T-helper 1 cell (primary cell): Measurements from ENCODE around the gene PLCG2.

Experiments
- DNase-seq, 5 donors: peaks; one replicate each; pipeline ENCODE4 v3.0.0-alpha.2; 2012 to 2020

PLCG2 gene

GRCh38 chr16:81817296-81817695, 38.2 kb downstream of the PLCG2 start:
- DNase-seq = no peak

GRCh38 chr16:81817789-81818567, 38.9 kb downstream of the PLCG2 start:
- DNase-seq = no peak

DNA sequence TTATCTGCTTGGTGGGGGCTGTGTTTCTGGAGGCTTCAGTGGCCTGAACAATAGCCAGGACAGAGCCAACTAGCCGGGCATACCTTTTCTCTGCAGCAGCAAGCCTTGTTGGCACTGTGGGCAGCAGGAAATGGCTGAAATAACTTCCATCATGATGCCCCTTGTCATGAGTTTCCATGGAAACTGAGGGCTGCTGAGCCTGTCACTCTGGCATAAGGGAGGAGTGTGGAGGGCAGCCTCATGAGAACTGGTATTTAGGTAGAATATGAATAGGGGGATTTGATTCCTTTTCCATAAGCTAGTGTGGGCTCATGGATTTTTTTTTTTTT, 39.4 kb downstream of the PLCG2 start:
- DNase-seq = no peak

- no peak for DNase-seq
These were observed 39.8 kb downstream of the PLCG2 start for GRCh38 chr16:81818905-81819304.

GRCh38 chr16:81821436-81822128, 42.5 kb downstream of the PLCG2 start:
- DNase-seq = no peak

- no peak for DNase-seq
These were observed 44.0 kb downstream of the PLCG2 start for GRCh38 chr16:81823111-81823510.

GRCh38 chr16:81823734-81824133, 44.6 kb downstream of the PLCG2 start:
- DNase-seq = no peak

DNA sequence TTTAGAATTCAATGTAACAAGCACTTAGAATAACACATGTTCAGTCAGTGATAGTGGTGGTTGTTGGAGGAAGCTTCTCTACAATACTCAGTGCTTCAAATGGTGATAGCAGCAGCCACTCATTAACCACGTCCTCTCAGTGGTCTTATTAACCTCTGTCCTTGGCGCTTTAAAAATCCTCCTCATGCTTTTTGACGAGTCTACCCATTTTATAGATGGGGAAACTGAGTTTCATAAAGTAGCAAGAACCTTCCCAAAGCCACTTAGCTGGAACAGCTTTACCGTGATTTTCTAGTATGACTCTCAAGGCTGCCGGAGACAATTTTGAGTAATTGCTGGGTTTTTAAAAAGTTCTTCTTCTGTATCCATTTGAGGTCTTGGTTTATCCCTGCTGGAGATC, 47.4 kb downstream of the PLCG2 start:
- no peak for DNase-seq

- DNase-seq = no peak
These were observed 51.9 kb downstream of the PLCG2 start for GRCh38 chr16:81830845-81831540.

GRCh38 chr16:81831722-81832126, 52.6 kb downstream of the PLCG2 start:
- DNase-seq = peak in 1 of 5 donors; percentile 67

- DNase-seq = no peak
These were observed 53.9 kb downstream of the PLCG2 start for GRCh38 chr16:81832801-81833547.

DNA sequence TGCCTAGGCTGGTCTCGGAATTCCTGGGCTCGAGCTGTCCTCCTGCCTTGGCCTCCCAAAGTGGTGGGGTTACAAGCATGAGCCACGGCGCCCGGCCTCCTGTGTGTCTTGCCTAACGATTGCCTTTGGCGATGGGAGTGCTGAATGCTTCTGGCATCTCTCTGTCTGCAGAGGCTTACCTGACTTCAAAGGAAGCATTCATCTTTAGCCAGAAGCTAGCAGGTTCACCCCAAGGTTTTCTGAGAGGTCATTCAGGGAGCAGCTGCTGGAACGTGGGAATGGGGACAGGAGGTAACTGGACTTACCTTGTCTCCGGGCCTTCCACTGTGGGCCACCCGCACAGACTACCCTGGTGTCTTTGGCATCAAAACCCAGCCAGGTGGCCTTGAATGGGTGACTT, 54.7 kb downstream of the PLCG2 start:
- DNase-seq = no peak

GRCh38 chr16:81834868-81835267, 55.8 kb downstream of the PLCG2 start:
- DNase-seq = no peak

DNA sequence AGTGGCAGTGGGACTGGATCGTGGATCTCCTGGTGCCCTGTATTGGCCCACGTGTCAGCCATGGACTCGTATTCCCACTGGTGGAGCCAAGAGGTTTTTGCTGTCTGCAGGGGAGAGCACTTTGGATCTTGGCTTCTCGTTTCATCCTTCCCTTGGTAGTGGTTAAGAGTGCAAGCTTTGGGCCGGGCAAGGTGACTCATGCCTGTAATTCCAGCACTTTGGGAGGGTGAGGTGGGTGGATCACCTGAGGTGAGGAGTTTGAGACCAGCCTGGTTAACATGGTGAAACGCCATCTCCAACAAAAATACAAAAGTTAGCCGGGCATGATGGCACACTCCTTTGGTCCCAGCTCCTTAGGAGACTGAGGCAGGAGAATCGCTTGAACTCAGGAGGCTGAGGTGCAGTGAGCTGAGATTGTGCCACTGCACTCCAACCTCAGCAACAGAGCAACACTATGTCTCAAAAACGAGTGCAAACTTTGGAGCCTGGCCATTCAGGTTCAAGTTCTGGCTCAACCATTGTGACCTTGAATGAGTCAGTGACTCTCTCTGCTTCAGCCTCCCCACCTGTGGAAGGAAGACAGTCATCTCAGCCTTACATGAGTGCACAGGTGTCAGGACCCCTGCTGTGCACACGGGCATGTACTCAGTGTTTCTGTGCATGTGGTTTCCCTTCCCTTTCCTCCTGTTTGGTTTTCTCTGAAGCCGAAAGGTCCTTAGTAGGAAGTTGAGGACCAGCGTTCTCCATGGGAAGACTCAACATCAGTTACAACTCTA, 57.4 kb downstream of the PLCG2 start:
- DNase-seq = peak in 1 of 5 donors; percentile 18

DNA sequence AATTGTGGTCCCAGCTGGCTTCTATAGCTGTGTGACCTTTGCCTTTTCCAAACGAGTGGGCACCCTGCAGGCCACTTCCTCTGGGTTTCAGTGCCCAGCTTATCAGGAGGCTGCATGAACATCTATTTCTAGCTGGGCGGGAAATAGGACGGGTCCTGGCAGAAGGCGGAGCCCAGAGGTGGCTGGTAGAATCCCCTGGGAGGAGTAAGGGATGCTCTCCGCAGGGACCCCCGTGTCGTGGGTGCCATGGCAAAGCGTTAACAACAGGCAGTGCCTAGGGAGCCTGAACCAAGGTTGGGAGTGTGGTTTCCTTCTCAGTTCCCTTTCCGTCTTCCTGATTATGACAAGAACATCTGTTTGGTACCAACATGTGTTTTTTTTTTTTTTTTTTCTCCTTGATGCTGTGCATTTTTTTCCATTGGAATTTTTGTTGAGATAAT, 58.2 kb downstream of the PLCG2 start:
- DNase-seq = no peak

- DNase-seq = no peak
These were observed 59.7 kb downstream of the PLCG2 start for GRCh38 chr16:81838794-81839193.

GRCh38 chr16:81841722-81842121, 62.6 kb downstream of the PLCG2 start:
- peak in 1 of 5 donors; percentile 34 for DNase-seq

DNA sequence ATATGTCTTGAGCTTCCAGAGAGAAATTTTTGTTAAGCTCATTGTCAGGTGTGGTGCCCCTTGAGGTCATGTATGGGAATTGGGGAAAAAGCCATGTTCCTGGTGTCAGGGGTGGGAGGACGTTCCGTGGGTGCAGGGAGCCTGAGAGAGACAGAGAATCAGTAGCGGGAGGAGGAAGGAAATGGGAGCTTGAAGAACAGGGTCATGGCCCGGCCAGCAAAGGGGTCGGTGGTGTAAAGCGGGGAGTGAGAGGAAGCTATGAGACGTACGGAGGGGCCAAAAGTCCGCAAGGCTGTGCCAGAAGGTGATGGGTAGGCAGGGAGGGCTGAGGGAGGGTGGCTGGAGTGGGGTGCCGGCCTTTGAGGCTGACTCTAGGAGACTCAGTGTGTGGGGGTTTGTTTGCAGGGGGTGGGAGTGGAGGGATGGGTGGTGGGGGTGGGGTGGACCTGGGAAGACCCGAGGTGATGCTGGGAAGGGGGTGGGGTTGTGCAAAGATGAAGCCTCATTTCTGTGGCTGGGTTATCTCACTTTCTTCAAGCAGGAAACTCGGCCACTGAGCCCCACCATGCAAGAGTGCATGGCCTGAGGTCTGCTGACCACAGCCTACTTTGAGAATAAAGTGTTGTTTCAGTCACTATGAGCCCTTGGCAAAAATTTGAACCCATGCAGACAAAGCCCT, 63.6 kb downstream of the PLCG2 start:
- no peak for DNase-seq

GRCh38 chr16:81843243-81843582, 64.1 kb downstream of the PLCG2 start:
- DNase-seq = no peak

GRCh38 chr16:81843683-81844082, 64.6 kb downstream of the PLCG2 start:
- DNase-seq = peak in 1 of 5 donors; percentile 17

DNA sequence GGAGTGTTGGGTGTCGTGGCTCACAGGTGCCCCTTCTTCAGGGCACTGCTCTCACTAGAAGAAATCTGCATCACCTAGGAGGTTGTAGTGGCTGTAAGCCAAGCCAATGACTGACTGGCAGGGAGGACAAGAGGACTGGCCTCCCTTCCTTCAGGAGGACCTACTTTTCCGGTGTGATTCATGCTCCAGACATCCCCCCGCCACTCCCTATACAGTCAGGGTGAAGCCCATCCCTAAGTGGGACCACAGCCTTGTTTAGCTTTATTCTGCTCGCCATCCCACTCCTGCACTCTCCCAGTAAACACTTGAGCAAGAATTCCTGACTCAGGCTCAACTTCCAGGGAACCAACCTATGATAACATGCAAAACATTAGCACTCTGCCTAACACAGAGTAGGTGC, 67.0 kb downstream of the PLCG2 start:
- DNase-seq = no peak
